K562 (cell line): ENCODE measurements around the gene IQGAP3. TPM values are rescaled to one million over a fixed set of nuclear protein-coding genes. Genes with fewer than 3 reads are reported as not detected.

Source experiments
- CC2D1A ChIP-seq: fragments of 450-650 bp; IDR thresholded peaks from 2 replicates; pipeline ENCODE4 v1.6.1; 2017; ENCODE audit warnings: mild to moderate bottlenecking
- ELF2 ChIP-seq: fragments of 250-450 bp; sonication (Bioruptor Pico); IDR thresholded peaks from 2 replicates; pipeline ENCODE4 v1.5.0; 2021; ENCODE audit warnings: mild to moderate bottlenecking
- FOXK2 ChIP-seq, 2 experiments: fragments of 450-650 bp; IDR thresholded peaks in 1 of 2; conservative IDR thresholded peaks in 1 of 2; 2 replicates each; pipeline ENCODE4 v1.6.1; 2016; ENCODE audit warnings: low read depth in 2 of 2, mild to moderate bottlenecking in 1 of 2
- HMGN3 ChIP-seq: IDR thresholded peaks from 2 replicates; pipeline ENCODE4 v1.6.1; 2011; ENCODE audit warnings: borderline replicate concordance, low read depth, mild to moderate bottlenecking, mixed read lengths, low read length; ENCODE audit not compliant: insufficient read length; ENCODE audit errors: extremely low read depth
- KDM2B ChIP-seq: fragments of 250-450 bp; sonication (Bioruptor Pico); IDR thresholded peaks from 2 replicates; pipeline ENCODE4 v1.8.0; 2021; ENCODE audit warnings: mild to moderate bottlenecking, moderate library complexity
- KLF10 ChIP-seq: fragments of 250-450 bp; sonication (Bioruptor Pico); IDR thresholded peaks from 2 replicates; pipeline ENCODE4 v1.6.1; 2021; ENCODE audit warnings: matching md5 sums
- KLF6 ChIP-seq: fragments of 250-450 bp; sonication (Bioruptor Pico); IDR thresholded peaks from 2 replicates; pipeline ENCODE4 v1.4.0; 2020; ENCODE audit warnings: mild to moderate bottlenecking, moderate library complexity, borderline replicate concordance
- PHF21A ChIP-seq: fragments of 450-650 bp; IDR thresholded peaks from 2 replicates; pipeline ENCODE4 v1.6.1; 2017; ENCODE audit warnings: low read depth, borderline replicate concordance
- PML ChIP-seq: IDR thresholded peaks from 2 replicates; pipeline ENCODE4 v1.6.1; 2012; ENCODE audit warnings: low read length, inconsistent platforms
- POLR2AphosphoS2 ChIP-seq: IDR thresholded peaks from 2 replicates; pipeline ENCODE4 v1.6.1; 2012; ENCODE audit warnings: low read length, improper control_type of control experiment
- PRPF4 ChIP-seq: fragments of 200-400 bp; formaldehyde crosslinking; IDR thresholded peaks from one replicate; pipeline ENCODE4 v1.6.1; 2017; ENCODE audit warnings: low read length, low read depth, mild to moderate bottlenecking; ENCODE audit not compliant: insufficient read depth, poor library complexity, severe bottlenecking
- ZNF3 ChIP-seq: fragments of 250-450 bp; sonication (Bioruptor Pico); IDR thresholded peaks from 2 replicates; pipeline ENCODE4 v1.5.0; 2021; ENCODE audit warnings: mild to moderate bottlenecking, moderate library complexity
- polyA plus RNA-seq, 8 experiments: library from polyadenylated mRNA; depleted of rRNA in 4 of 8; stranded (reverse) in 5 of 8; unstranded in 3 of 8; fragments of >200 nt; fragmentation: Nextera tagmentation in 2 of 8; fragmentation: Illumina TruSeq in 1 of 8; extraction: Ambion mirVana in 2 of 8; extraction: Trizol in 1 of 8; gene quantifications; 2 replicates each; pipeline versions ENCODE4 v1.2.1 to v1.2.3, GENCODE V29; 2011 to 2014; ENCODE audit warnings: inconsistent platforms in 1 of 8, missing spikeins in 1 of 8
- total RNA-seq, 7 experiments: library from RNA; depleted of rRNA in 6 of 7; stranded (reverse); fragments of >200 nt in 6 of 7; fragmentation: Illumina TruSeq in 2 of 7; extraction: Trizol in 2 of 7; gene quantifications; 2 replicates each; pipeline versions ENCODE4 v1.2.1 to v1.2.3, GENCODE V29; 2011 to 2021; ENCODE audit warnings: low replicate concordance in 1 of 7
- TF ChIP-seq, protein P1 (sequence below), 2 experiments: fragments of 450-650 bp; conservative IDR thresholded peaks; 2 replicates each; pipeline ENCODE4 v1.6.1; 2017; ENCODE audit warnings: mild to moderate bottlenecking in 2 of 2, moderate library complexity in 2 of 2
- TF ChIP-seq, protein P2 (sequence below): sonication (generic); formaldehyde crosslinking; IDR thresholded peaks from 2 replicates; pipeline ENCODE4 v1.8.0; 2022; ENCODE audit warnings: mild to moderate bottlenecking, missing genetic modification reagents
- TF ChIP-seq, protein P3 (sequence below): sonication (generic); formaldehyde crosslinking; IDR thresholded peaks from 2 replicates; pipeline ENCODE4 v1.4.0; 2020; ENCODE audit warnings: mild to moderate bottlenecking, missing genetic modification reagents
- TF ChIP-seq, protein P4 (sequence below): IDR thresholded peaks from 2 replicates; pipeline ENCODE4 v1.6.1; 2011; ENCODE audit not compliant: insufficient read length; ENCODE audit errors: extremely low read depth
- TF ChIP-seq, protein P5 (sequence below), 2 experiments: IDR thresholded peaks in 1 of 2; conservative IDR thresholded peaks in 1 of 2; 2 replicates each; pipeline ENCODE4 v1.6.1; 2016; ENCODE audit warnings: low read depth in 2 of 2, mild to moderate bottlenecking in 1 of 2, missing compliant biosample characterization in 1 of 2, missing genetic modification characterization in 1 of 2, moderate library complexity in 1 of 2

IQGAP3 gene
- total and polyA plus RNA-seq, 9 of the 15 experiments (the other 6 are each of a cell fraction or from before 2014, with no cell fraction given) = 1.4 to 16.6 (median 11.9) TPM

DNA sequence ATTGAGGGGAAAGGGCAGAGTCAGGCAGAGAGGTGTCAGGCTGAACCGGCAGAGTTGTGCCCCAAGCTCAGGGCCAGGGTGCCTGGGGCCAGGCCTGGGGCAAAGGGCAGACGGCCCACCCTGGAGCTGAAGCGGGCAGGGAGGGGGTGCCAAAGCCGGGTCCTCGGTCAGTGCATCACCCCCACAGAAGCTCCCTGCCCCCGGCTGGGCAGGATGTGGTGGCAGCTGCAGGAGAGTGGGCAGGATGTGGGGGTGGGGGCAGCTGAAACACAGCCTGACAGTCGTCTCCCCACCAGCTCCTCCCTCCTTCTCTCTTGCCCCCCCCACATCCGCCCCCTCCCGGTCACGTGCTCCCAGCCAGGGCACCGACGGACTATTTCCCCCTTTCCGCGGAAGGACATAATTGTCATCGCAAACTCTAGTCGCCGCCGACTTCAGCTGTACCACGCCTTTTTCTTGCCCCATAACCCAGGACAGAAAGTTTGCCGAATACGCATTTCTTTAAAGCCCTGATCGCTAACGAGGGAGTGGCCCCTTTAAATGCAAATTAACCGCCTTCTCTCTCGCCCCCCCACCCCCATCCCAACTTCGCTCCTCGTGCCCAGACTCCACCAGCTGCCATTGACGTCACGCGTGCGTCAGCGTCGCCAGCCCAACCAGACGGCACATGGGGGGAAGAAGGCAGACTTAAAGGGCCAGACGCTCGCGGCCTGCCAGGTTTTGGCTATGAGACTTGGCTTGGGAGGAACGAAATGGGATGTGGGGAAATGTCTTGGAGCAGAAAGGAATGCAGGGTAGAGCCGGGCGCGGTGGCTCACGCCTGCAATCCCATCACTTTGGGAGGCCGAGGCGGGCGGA, 67.3 kb downstream of the IQGAP3 start (continued):
- TF ChIP-seq, protein P1, sequence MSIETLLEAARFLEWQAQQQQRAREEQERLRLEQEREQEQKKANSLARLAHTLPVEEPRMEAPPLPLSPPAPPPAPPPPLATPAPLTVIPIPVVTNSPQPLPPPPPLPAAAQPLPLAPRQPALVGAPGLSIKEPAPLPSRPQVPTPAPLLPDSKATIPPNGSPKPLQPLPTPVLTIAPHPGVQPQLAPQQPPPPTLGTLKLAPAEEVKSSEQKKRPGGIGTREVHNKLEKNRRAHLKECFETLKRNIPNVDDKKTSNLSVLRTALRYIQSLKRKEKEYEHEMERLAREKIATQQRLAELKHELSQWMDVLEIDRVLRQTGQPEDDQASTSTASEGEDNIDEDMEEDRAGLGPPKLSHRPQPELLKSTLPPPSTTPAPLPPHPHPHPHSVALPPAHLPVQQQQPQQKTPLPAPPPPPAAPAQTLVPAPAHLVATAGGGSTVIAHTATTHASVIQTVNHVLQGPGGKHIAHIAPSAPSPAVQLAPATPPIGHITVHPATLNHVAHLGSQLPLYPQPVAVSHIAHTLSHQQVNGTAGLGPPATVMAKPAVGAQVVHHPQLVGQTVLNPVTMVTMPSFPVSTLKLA (conservative IDR thresholded peaks at IDR 0.05) = peak; percentile 96 to 98
- TF ChIP-seq HMGN3 (peak; percentile 63), POLR2AphosphoS2 (no peak), ELF2 (no peak), KDM2B (CRISPR knock-in tag) (no peak), ZNF3 (CRISPR knock-in tag) (no peak), KLF10 (CRISPR knock-in tag) (no peak), PHF21A (no peak), PML (peak; percentile 10; the same call in 1 of the 2 replicates), KLF6 (CRISPR knock-in tag) (peak; percentile 26; the same call in 1 of the 2 replicates), PRPF4 (no peak), FOXK2 (conservative IDR thresholded peaks at IDR 0.05 in 1 of 2, IDR thresholded peaks at IDR 0.05 in 1 of 2; ENCODE audit: low read depth in 2 of 2) (peak; percentile 58 to 72; a peak in 3 of 4 replicates), CC2D1A (no peak)
- TF ChIP-seq, protein P2, sequence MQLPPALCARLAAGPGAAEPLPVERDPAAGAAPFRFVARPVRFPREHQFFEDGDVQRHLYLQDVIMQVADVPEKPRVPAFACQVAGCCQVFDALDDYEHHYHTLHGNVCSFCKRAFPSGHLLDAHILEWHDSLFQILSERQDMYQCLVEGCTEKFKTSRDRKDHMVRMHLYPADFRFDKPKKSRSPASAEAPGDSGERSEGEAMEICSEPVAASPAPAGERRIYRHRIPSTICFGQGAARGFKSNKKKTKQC (CRISPR knock-in tag) = peak; percentile 57; the same call in 1 of the 2 replicates
- TF ChIP-seq, protein P3, sequence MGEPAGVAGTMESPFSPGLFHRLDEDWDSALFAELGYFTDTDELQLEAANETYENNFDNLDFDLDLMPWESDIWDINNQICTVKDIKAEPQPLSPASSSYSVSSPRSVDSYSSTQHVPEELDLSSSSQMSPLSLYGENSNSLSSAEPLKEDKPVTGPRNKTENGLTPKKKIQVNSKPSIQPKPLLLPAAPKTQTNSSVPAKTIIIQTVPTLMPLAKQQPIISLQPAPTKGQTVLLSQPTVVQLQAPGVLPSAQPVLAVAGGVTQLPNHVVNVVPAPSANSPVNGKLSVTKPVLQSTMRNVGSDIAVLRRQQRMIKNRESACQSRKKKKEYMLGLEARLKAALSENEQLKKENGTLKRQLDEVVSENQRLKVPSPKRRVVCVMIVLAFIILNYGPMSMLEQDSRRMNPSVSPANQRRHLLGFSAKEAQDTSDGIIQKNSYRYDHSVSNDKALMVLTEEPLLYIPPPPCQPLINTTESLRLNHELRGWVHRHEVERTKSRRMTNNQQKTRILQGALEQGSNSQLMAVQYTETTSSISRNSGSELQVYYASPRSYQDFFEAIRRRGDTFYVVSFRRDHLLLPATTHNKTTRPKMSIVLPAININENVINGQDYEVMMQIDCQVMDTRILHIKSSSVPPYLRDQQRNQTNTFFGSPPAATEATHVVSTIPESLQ (CRISPR knock-in tag) = peak; percentile 87; the same call in 1 of the 2 replicates
- TF ChIP-seq, protein P4, sequence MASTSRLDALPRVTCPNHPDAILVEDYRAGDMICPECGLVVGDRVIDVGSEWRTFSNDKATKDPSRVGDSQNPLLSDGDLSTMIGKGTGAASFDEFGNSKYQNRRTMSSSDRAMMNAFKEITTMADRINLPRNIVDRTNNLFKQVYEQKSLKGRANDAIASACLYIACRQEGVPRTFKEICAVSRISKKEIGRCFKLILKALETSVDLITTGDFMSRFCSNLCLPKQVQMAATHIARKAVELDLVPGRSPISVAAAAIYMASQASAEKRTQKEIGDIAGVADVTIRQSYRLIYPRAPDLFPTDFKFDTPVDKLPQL = no peak
- TF ChIP-seq, protein P5, sequence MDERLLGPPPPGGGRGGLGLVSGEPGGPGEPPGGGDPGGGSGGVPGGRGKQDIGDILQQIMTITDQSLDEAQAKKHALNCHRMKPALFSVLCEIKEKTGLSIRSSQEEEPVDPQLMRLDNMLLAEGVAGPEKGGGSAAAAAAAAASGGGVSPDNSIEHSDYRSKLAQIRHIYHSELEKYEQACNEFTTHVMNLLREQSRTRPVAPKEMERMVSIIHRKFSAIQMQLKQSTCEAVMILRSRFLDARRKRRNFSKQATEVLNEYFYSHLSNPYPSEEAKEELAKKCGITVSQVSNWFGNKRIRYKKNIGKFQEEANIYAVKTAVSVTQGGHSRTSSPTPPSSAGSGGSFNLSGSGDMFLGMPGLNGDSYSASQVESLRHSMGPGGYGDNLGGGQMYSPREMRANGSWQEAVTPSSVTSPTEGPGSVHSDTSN (CRISPR knock-in tag; IDR thresholded peaks at IDR 0.05; ENCODE audit: low read depth) = no peak
- TF ChIP-seq, protein P5 (tag; conservative IDR thresholded peaks at IDR 0.05; ENCODE audit: low read depth) = no peak
